HepG2 (cell line): Measurements from ENCODE around the gene MCRS1. TPM values are rescaled to one million over a fixed set of nuclear protein-coding genes. Genes with fewer than 3 reads are reported as not detected.

Source experiments
- HNRNPH1 ChIP-seq: fragments of 200-400 bp; formaldehyde crosslinking; optimal IDR thresholded peaks from 2 replicates; pipeline ENCODE3; 2017; ENCODE audit warnings: mild to moderate bottlenecking, low read depth, low read length
- ISL2 ChIP-seq: sonication (generic); formaldehyde crosslinking; IDR thresholded peaks from 2 replicates; pipeline ENCODE4 v1.5.0; 2020; ENCODE audit warnings: missing genetic modification reagents
- JUNB ChIP-seq: sonication (generic); formaldehyde crosslinking; IDR thresholded peaks from 2 replicates; pipeline ENCODE4 v1.8.0; 2022; ENCODE audit warnings: missing genetic modification reagents, mild to moderate bottlenecking, borderline replicate concordance
- KDM3A ChIP-seq: IDR thresholded peaks from 2 replicates; pipeline ENCODE4 v1.6.1; 2018; ENCODE audit warnings: low read depth, missing compliant biosample characterization
- MEF2D ChIP-seq: sonication (generic); formaldehyde crosslinking; IDR thresholded peaks from 2 replicates; pipeline ENCODE4 v1.5.1; 2020; ENCODE audit warnings: mild to moderate bottlenecking, missing genetic modification reagents
- MTA3 ChIP-seq: sonication (generic); formaldehyde crosslinking; IDR thresholded peaks from 2 replicates; pipeline ENCODE4 v1.4.0; 2020; ENCODE audit warnings: missing genetic modification reagents
- NBN ChIP-seq: fragments of 450-650 bp; conservative IDR thresholded peaks from 2 replicates; pipeline ENCODE4 v1.6.1; 2017
- NFE2L1 ChIP-seq: sonication (generic); formaldehyde crosslinking; IDR thresholded peaks from 2 replicates; pipeline ENCODE4 v1.4.0; 2020; ENCODE audit warnings: missing genetic modification reagents, mild to moderate bottlenecking, borderline replicate concordance
- NR2F6 ChIP-seq, 2 experiments: IDR thresholded peaks; 2 replicates each; pipeline ENCODE4 v1.6.1; 2016; ENCODE audit warnings: antibody characterized with exemption in 1 of 2, mild to moderate bottlenecking in 1 of 2
- PHF20 ChIP-seq: sonication (generic); formaldehyde crosslinking; IDR thresholded peaks from 2 replicates; pipeline ENCODE4 v1.5.0; 2020; ENCODE audit warnings: mild to moderate bottlenecking, missing genetic modification reagents
- PRMT3 ChIP-seq: sonication (generic); formaldehyde crosslinking; IDR thresholded peaks from 2 replicates; pipeline ENCODE4 v1.8.1; 2022; ENCODE audit warnings: low read depth, mild to moderate bottlenecking, moderate library complexity, missing genetic modification reagents, borderline replicate concordance
- RORA ChIP-seq: sonication (generic); formaldehyde crosslinking; IDR thresholded peaks from 2 replicates; pipeline ENCODE4 v1.5.0; 2020; ENCODE audit warnings: mild to moderate bottlenecking, missing genetic modification reagents, moderate library complexity
- SNAI1 ChIP-seq: sonication (generic); formaldehyde crosslinking; IDR thresholded peaks from 2 replicates; pipeline ENCODE4 v1.5.0; 2020; ENCODE audit warnings: mild to moderate bottlenecking, missing genetic modification reagents, borderline replicate concordance
- SP140L ChIP-seq: sonication (generic); formaldehyde crosslinking; IDR thresholded peaks from 2 replicates; pipeline ENCODE4 v1.4.0; 2020; ENCODE audit warnings: missing genetic modification reagents, borderline replicate concordance
- THYN1 ChIP-seq: sonication (generic); formaldehyde crosslinking; IDR thresholded peaks from 2 replicates; pipeline ENCODE4 v1.8.1; 2023; ENCODE audit warnings: low read depth, mild to moderate bottlenecking, moderate library complexity, missing genetic modification reagents, borderline replicate concordance
- TOE1 ChIP-seq: sonication (generic); formaldehyde crosslinking; IDR thresholded peaks from 2 replicates; pipeline ENCODE4 v1.4.0; 2020; ENCODE audit warnings: mild to moderate bottlenecking, missing genetic modification reagents
- ZNF121 ChIP-seq: sonication (generic); formaldehyde crosslinking; IDR thresholded peaks from 2 replicates; pipeline ENCODE4 v1.5.0; 2020; ENCODE audit warnings: mild to moderate bottlenecking, missing genetic modification reagents
- ZNF232 ChIP-seq: sonication (generic); formaldehyde crosslinking; IDR thresholded peaks from 2 replicates; pipeline ENCODE4 v1.4.0; 2020; ENCODE audit warnings: missing genetic modification reagents, borderline replicate concordance
- ZNF337 ChIP-seq: sonication (generic); formaldehyde crosslinking; IDR thresholded peaks from 2 replicates; pipeline ENCODE4 v1.5.1; 2020; ENCODE audit warnings: missing genetic modification reagents, low read depth, mild to moderate bottlenecking, borderline replicate concordance
- ZNF33B ChIP-seq: sonication (generic); formaldehyde crosslinking; IDR thresholded peaks from 2 replicates; pipeline ENCODE4 v1.5.1; 2020; ENCODE audit warnings: mild to moderate bottlenecking, missing genetic modification reagents
- ZNF431 ChIP-seq: sonication (generic); formaldehyde crosslinking; IDR thresholded peaks from 2 replicates; pipeline ENCODE4 v1.9.0; 2022; ENCODE audit warnings: missing genetic modification reagents, low read depth, mild to moderate bottlenecking, borderline replicate concordance
- ZNF468 ChIP-seq: sonication (generic); formaldehyde crosslinking; IDR thresholded peaks from 2 replicates; pipeline ENCODE4 v1.8.0; 2022; ENCODE audit warnings: mild to moderate bottlenecking, moderate library complexity, missing genetic modification reagents
- ZNF614 ChIP-seq: IDR thresholded peaks from 2 replicates; pipeline ENCODE4 v1.6.1; 2018; ENCODE audit warnings: missing biosample characterization, missing genetic modification reagents, inconsistent platforms, borderline replicate concordance
- ZNF792 ChIP-seq: IDR thresholded peaks from 2 replicates; pipeline ENCODE4 v1.6.1; 2016
- ZSCAN31 ChIP-seq: sonication (generic); formaldehyde crosslinking; IDR thresholded peaks from 2 replicates; pipeline ENCODE4 v1.5.0; 2020; ENCODE audit warnings: low read depth, mild to moderate bottlenecking, missing genetic modification reagents
- polyA plus RNA-seq, 8 experiments: library from polyadenylated mRNA; depleted of rRNA in 3 of 8; stranded (reverse) in 7 of 8; unstranded in 1 of 8; fragments of >200 nt; fragmentation: Illumina TruSeq in 4 of 8; extraction: Trizol in 4 of 8; gene quantifications; 2 replicates each; pipeline versions ENCODE4 v1.2.1 to v1.2.3, GENCODE V29; 2011 to 2016; ENCODE audit warnings: low read depth in 4 of 8, missing spikeins in 1 of 8, mixed read lengths in 1 of 8; ENCODE audit not compliant: insufficient read depth in 1 of 8
- total RNA-seq, 5 experiments: library from RNA; depleted of rRNA; stranded (reverse); fragments of >200 nt; fragmentation: Illumina TruSeq; extraction: Trizol; gene quantifications; 2 replicates each; pipeline ENCODE4 v1.2.3, GENCODE V29; 2016; ENCODE audit warnings: low read depth in 1 of 5
- TF ChIP-seq, protein P1 (sequence below): sonication (generic); formaldehyde crosslinking; conservative IDR thresholded peaks from 2 replicates; pipeline ENCODE4 v1.8.0; 2022; ENCODE audit warnings: mild to moderate bottlenecking, moderate library complexity, missing genetic modification reagents
- TF ChIP-seq, protein P2 (sequence below): sonication (generic); formaldehyde crosslinking; IDR thresholded peaks from 2 replicates; pipeline ENCODE4 v1.5.0; 2020; ENCODE audit warnings: mild to moderate bottlenecking, missing genetic modification reagents

Gene MCRS1
- total and polyA plus RNA-seq, 2 of the 13 experiments (the other 11 are each of a cell fraction or from before 2014, with no cell fraction given) = 51.0 to 66.3 TPM

DNA sequence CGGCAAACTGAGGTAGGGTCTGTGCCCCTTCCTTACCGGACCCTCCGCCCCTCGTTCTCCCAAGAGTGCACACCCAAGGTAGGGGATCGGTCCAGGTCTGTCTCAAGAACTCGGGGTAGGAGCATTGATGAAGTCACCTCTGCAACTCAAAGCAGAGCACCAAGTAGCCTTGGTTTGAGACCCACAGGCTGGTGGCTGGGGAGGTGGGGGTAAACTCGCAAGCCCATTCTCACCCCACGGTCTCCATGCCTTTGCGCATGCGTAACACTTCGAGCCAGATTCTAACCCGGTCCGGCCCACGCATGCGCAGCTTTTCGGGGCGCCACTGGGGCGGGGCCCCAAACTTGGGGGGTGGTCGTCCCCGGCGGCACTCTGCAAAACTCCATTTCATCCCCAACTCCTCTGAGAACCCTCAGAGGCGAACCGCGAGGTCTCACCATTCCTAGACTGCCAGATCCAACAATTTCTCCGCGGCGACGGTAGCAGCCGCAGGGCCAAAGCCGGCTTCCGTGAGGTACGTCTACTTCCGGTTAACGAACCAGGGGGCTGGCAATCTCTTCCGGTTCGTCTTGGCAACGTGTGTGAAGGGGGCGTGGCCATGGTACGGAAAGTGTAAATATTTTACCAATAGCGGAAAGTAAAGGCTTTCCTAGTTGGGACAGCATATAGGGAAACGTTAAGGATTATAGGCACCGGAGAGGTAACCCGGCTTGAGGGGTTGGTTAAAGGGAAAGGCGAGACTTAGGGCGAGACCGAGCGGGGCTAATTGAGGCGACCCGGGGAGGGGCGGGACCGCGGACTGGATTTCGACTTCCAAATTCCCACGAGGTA is at the start of gene MCRS1 (continued):
- TF ChIP-seq ZNF614 (CRISPR knock-in tag) = no peak; the same call in 1 of the 2 replicates
- TF ChIP-seq SNAI1 = no peak
- peak; percentile 76 for TF ChIP-seq ZNF792 (CRISPR knock-in tag)
- TF ChIP-seq MEF2D = no peak
- TF ChIP-seq NBN = no peak
- TF ChIP-seq NFE2L1 (CRISPR knock-in tag) = no peak
- no peak for TF ChIP-seq ZNF468 (CRISPR knock-in tag)
- TF ChIP-seq PHF20 (CRISPR knock-in tag) = peak; percentile 96
- peak; percentile 14; the same call in 1 of the 2 replicates for TF ChIP-seq ZNF232 (CRISPR knock-in tag)
- no peak for TF ChIP-seq ZNF33B (CRISPR knock-in tag)
- TF ChIP-seq TOE1 (CRISPR knock-in tag) = 0 out of 2 replicates have a peak, but pooled peaks have one; percentile 50
- peak; percentile 63; the same call in 1 of the 2 replicates for TF ChIP-seq ZSCAN31 (CRISPR knock-in tag)
- TF ChIP-seq ZNF431 (CRISPR knock-in tag) = no peak
- TF ChIP-seq, protein P1, sequence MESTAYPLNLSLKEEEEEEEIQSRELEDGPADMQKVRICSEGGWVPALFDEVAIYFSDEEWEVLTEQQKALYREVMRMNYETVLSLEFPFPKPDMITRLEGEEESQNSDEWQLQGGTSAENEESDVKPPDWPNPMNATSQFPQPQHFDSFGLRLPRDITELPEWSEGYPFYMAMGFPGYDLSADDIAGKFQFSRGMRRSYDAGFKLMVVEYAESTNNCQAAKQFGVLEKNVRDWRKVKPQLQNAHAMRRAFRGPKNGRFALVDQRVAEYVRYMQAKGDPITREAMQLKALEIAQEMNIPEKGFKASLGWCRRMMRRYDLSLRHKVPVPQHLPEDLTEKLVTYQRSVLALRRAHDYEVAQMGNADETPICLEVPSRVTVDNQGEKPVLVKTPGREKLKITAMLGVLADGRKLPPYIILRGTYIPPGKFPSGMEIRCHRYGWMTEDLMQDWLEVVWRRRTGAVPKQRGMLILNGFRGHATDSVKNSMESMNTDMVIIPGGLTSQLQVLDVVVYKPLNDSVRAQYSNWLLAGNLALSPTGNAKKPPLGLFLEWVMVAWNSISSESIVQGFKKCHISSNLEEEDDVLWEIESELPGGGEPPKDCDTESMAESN (CRISPR knock-in tag) = peak; percentile 70; the same call in 1 of the 2 replicates
- TF ChIP-seq NR2F6 (IDR thresholded peaks at IDR 0.05) = no peak
- TF ChIP-seq NR2F6 (CRISPR knock-in tag; IDR thresholded peaks at IDR 0.05) = no peak
- TF ChIP-seq, protein P2, sequence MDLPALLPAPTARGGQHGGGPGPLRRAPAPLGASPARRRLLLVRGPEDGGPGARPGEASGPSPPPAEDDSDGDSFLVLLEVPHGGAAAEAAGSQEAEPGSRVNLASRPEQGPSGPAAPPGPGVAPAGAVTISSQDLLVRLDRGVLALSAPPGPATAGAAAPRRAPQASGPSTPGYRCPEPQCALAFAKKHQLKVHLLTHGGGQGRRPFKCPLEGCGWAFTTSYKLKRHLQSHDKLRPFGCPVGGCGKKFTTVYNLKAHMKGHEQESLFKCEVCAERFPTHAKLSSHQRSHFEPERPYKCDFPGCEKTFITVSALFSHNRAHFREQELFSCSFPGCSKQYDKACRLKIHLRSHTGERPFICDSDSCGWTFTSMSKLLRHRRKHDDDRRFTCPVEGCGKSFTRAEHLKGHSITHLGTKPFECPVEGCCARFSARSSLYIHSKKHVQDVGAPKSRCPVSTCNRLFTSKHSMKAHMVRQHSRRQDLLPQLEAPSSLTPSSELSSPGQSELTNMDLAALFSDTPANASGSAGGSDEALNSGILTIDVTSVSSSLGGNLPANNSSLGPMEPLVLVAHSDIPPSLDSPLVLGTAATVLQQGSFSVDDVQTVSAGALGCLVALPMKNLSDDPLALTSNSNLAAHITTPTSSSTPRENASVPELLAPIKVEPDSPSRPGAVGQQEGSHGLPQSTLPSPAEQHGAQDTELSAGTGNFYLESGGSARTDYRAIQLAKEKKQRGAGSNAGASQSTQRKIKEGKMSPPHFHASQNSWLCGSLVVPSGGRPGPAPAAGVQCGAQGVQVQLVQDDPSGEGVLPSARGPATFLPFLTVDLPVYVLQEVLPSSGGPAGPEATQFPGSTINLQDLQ (CRISPR knock-in tag) = no peak; the same call in 1 of the 2 replicates
- TF ChIP-seq SP140L (CRISPR knock-in tag) = no peak
- TF ChIP-seq ISL2 (CRISPR knock-in tag) = no peak
- peak; percentile 86; the same call in 1 of the 2 replicates for TF ChIP-seq ZNF337 (CRISPR knock-in tag)
- TF ChIP-seq ZNF121 (CRISPR knock-in tag) = no peak
- 0 out of 2 replicates have a peak, but pooled peaks have one; percentile 7 for TF ChIP-seq KDM3A (CRISPR knock-in tag)
- TF ChIP-seq MTA3 (CRISPR knock-in tag) = no peak
- no peak for TF ChIP-seq HNRNPH1
- TF ChIP-seq JUNB (CRISPR knock-in tag) = no peak
- no peak for TF ChIP-seq RORA (CRISPR knock-in tag)
- TF ChIP-seq THYN1 (CRISPR knock-in tag) = 0 out of 2 replicates have a peak, but pooled peaks have one; percentile 43
- no peak for TF ChIP-seq PRMT3 (CRISPR knock-in tag)
